NCI-H1417 (cell line): Measurements from ENCODE around the gene FGD6.
"Not testable (repeated sequence)": the region's sequence is repeated elsewhere in the genome, so short reads cannot be mapped to it uniquely, and the experiment has no call there.

Source experiments
- DNase-seq, 3 experiments: peaks; one replicate each; lab custom pipeline; 2025; lab: John Stamatoyannopoulos, UW

Gene FGD6

DNA sequence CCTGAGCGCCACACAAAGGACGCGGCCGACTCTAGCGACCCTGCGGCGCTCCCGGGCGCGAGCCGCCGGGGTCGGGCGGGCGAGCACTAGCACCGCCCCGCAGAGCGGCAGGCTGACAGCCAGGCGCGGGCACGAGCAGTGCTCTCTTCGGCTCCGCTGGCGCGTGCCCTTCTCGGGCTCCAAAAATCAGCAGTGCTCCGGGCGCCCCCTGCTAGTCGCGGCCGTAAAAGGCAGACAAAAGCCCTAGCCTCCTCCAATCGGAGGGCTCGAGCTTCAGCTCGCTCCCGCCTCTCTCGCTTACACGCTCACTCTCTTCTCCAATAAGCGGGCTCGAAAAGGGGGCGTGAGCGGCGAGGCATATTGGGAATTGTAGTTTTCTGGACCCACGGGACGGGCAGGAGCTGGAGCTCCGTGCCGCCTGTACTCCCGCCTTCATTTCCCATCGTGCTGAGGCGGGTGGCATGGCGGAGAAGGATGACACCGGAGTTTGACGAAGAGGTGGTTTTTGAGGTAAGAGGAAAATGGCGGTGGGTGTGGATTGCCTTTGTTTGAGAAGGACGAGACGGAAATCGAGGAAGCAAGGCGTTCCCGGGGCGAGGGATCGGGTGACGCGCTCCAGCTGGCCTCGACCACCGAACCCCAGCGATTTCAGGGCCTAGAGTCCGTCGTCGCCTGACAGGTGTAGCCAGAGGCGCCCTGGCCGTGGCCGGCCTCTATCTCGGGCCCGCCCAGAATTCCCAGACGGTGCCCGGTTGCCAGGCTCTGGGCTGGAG lies at the start of gene FGD6, which contains the start of gene VEZT:
Gene FGD6, minus strand, starts transcription at position 91 of the 773 bp plus-strand sequence. CDS start 227 bp downstream, outside the sequence.
Gene VEZT, plus strand, starts transcription at position 431 of the 773 bp plus-strand sequence. Its CDS starts 44 bp downstream, at position 475.
- DNase-seq: peak; percentile 99 to 100 (median 100)

DNA sequence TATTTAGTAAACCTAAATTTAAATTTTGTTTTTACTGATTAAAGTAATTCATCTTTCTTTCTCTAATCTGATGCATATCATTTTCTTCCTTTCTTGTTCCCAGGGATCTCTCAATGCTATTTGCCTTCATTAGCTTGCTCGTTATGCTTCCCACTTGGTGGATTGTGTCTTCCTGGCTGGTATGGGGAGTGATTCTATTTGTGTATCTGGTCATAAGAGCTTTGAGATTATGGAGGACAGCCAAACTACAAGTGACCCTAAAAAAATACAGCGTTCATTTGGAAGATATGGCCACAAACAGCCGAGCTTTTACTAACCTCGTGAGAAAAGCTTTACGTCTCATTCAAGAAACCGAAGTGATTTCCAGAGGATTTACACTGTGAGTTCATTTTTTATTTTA lies 49.0 kb upstream of the FGD6 start:
- no peak for DNase-seq

DNA sequence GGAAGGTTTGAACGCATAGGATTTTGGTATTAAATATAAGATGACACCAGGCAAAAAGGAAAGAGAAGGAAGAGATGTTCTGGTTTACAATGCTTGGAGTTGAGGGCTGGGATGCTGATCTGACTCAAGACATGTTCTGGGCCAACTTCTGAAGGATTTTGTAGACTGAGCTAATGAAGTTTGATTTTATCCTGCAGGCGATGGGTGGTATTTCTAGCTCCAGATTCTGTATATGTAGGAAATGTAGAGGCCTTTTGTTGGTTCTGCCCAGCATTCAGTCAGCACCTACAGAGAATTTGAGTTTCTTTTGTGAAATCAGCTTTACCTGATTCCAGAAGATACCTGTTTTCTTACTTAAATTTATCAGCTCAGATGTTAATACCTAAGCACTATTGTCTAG lies 48.5 kb upstream of the FGD6 start:
- DNase-seq: no peak

DNA sequence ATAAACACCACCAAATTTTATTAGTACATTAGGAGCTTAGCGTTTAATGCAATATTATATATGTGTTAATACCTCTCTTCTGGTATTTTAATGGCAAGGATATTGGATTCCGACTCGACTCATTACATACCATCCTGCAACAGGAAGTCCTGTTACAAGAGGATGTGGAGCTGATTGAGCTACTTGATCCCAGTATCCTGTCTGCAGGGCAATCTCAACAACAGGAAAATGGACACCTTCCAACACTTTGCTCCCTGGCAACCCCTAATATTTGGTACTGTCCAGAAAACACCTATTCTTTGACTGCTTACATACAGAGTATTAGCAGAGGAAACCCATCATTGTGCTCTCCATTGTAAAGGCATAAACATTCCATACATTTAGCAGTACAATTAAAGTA lies 45.5 kb upstream of the FGD6 start:
- DNase-seq: no peak

DNA sequence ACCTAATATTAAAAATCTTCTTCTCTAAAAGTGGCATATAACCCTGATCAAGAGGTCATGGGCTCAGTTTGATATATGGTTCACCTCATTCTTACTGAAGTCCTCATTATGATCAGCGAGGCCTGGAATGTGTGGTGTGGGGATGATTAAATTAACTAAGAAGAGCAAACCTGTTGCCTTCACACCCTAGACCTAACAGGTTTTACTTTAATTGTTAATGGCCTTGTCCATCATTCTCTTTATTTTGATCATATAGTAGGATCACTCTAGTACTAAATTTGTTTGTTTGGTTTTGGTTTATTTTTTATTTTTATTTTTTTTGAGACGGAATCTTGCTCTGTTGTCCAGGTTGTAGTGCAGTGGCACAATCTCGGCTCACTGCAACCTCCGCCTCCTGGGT lies 43.8 kb upstream of the FGD6 start:
- no peak for DNase-seq

DNA sequence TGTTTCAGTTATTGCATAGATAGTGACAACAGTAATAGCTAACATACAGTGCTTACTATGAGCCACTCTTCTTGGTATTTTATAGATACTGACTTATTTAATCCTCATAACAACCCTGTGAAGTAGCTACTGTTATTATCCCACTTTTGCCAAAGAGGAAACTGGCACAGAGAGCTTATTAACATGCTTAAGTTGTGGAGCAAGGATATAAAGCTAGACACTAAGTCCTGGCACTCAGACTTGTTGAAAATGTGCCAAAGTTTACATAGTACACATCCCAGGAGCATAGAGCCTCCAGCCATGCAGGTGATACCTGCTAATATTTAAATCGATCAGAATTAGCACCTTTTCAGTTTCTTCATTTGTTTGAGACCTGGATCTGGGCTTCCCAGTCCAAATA lies 42.1 kb upstream of the FGD6 start:
- peak in 1 of 3 experiments; percentile 21 for DNase-seq

DNA sequence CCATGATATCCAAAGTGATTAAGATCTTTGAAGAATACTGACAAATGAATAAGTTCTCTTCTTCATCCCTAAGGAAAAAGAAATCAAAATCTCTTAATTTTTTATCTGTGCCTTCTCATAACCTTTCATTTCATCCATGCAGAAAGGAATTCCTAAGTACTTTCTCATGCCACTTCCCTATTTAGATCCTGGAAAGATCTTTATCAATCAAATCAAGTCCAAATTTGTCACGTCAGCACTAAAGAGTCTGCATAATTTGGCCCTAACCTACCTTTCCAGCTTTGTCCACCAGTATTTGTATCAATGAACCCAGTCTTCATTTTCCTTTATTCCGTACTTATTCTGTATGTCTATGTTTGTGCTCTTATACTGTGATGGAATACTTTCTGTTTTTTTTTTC lies 41.5 kb upstream of the FGD6 start:
- no peak for DNase-seq

DNA sequence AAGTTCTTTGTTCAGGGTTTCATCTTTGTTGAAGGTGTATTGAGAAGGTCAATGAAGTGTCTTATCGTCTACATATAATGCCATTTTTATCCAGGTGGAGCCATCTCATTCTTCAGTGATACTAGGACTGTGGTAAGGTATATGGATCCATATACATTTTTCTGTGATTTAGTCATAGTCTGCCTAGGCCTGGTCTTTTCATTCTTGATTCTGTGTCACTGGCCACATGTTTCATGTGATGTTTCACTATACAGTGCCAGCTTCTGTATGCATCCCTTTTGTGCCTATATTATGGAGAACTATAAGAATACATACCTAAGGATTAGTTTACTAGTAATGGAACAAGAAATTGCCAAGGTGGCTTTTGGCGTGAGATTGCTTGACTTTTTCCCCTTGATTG lies 40.9 kb upstream of the FGD6 start:
- no peak for DNase-seq

DNA sequence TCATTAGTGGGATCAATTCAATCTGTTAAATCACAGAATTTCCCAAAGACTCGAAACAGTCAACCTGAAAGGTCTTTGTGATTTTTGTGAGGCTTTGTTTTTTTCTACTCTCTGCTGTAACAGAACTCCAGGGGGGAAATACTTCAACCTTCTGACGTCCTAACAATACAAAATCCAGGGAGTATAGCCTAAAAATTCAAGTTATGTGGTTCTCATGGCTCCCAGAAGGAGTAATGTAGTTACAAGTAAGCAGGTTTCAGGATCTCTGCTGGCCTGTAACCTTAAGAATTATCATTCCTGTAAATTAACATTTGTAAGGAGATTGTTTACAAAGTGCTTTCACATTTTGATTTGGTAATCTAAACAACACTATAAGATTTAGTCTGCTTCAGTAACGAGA lies 40.3 kb upstream of the FGD6 start:
- no peak for DNase-seq

DNA sequence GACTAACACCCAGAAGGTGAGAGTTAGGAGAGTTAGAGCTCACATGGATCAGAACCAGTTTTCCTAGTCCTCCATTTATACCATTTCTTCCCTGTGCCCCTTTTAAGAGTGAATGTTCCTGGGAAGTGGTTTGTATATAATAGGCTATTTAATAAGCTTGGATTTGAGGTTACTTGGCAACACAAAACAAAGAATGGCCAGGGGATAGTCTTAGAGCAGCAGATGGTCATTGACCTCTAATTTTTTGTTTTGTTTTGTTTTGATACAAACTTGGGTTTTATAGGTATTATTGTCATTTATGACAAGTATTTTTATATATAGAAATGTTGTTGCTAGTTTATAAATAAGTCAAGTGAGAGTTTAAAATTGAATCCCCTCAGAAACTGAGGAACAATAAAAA lies 36.1 kb upstream of the FGD6 start:
- peak in 1 of 3 experiments; percentile 15 for DNase-seq

DNA sequence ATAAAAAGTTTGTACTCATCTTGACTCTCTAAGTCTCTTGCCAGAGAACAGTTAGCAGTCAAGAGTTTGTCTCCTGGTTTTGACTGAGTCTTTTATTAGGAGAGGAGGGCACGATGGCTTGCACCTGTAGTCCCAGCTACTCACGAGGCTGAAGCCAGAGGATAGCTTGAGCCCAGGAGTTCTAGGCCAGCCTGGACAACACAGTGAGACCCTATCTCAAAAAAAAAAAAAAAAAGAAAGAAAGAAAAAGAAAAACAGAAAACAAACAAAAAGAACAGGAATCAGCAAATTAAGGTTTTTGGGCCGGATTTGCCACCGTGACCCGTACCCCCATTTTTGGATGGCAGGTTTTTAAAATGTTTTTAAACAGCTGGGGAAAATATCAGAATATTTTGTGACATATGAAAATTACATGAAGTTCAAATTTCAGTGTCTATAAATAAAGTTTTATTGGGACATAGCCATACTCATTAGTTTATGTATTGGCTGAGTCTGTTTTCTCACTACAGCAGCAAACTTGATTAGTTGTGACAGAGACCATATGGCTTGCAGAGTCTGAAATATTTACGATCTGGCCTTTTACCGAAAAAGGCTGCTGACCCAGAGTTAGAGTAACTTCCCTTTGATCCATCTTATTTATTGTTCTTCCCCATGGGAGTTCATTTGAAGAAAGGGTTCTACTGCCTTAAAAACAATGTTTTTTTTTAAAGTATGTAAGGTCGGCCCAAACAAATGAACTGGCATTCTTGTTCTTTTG lies 31.5 kb upstream of the FGD6 start:
- DNase-seq: no peak

DNA sequence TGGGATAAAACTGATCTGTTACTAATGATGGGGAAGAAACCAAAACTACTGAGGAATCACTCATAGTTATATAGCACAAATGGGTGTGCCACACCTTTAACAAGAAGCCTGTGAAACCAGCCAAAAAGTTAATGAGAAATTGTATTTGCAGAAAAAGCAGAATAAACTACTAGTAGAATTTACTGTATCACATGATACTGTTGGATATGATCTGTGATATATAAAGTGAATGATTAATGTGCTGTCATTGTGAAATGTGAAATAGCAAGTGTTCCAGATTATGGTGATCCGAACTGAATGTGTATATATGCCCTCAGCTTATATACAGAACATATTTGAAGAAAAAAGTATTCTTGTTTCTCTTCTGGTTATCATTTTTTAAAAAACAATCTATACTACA lies 30.8 kb upstream of the FGD6 start:
- DNase-seq: no peak

DNA sequence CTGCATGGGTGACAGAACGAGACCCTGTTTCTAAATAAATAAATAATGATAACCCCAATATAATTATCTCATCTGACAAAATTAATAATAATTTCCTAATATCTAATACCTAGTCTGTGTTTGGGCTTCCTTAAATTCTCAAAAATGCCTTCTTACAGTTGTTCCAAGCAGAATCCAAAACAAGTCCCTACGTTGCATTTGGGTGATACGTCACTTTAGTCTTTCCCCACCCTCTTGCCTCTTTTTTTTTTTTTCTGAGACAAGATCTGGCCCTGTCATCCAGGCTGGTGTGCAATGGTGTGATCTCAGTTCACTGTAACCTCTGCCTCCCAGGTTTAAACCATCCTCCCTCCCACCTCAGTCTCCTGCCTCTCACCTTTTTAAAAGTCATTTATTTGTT lies 27.1 kb upstream of the FGD6 start:
- no peak for DNase-seq

DNA sequence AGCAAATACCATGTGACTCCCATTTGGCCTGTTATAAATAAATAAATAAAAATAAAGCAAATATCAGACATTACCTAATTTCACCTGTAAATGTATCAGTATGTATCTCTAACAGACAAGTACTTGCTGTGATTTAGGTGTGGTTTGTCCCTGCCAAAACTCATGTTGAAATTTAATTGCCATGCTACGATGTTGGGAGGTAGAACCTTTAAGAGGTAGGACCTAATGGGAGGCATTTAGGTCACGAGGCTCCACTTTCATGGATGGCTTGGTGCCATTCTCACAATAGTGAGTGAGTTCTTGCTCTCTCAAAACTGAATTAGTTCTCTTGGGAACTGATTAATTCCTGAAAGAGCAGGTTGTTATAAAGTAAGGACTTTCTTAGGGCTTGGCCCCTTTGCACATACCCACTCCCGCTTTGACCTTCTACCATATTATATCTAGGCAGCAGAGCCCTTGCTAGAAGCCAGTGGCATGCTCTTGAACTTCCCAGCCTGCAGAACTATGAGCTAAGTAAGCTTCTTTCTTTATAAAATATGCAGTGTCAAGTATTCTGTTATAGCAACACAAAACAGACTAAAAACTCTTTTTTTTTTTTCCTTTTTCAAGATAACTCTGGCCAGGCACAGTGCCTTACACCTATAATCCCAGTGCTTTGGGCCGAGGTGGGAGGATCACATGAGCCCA lies 26.4 kb upstream of the FGD6 start:
- peak in 1 of 3 experiments; percentile 53 for DNase-seq

DNA sequence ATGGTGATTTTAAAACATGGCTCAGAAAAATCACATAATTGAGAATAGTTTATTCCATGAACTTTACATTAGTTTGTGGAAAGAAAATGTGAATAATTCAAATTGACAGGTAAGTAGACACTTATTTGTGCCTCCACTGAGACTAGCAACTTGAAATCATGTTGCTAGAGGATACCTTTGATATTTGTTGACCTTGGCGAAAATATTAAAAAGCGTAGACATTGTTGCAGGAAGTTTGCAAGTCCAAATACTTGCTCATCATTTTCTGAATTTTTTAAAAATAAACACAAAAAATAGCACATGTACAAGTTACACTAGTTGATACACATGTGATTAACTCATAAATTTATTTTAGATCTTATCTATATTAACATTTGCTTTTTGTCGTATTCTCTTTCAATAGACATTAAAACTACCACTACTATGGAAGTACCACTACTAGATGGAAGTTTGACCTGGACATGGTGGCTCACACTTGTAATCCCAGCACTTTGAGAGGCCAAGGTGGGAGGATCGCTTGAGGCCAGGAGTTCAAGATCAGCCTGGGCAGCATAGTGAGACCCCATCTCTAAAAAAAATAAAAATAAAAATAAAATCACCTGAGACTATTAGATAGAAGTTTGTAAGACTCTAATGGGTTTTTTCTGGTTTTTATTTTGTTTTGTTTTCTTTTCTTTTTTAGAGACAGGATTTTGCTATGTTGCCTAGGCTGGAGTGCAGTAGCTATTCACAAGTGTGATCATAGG lies 24.7 kb upstream of the FGD6 start:
- DNase-seq: no peak

DNA sequence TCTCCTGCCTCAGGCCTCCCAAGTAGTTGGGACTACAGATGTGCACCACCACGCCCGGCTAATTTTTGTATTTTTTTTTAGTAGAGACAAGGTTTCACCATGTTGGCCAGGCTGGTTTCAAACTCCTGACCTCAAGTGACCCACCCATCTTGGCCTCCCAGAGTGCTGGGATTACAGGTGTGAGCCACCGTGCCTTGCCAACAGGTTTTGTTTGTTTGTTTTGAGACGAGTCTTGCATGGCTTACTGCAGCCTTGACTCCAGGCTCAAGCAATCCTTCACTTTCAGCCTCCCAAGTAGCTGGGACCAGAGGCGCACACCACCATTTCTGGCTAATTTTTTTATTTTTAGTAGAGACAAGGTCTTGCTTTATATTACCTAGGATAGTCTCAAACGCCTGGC lies 23.9 kb upstream of the FGD6 start:
- DNase-seq: not testable (repeated sequence)

DNA sequence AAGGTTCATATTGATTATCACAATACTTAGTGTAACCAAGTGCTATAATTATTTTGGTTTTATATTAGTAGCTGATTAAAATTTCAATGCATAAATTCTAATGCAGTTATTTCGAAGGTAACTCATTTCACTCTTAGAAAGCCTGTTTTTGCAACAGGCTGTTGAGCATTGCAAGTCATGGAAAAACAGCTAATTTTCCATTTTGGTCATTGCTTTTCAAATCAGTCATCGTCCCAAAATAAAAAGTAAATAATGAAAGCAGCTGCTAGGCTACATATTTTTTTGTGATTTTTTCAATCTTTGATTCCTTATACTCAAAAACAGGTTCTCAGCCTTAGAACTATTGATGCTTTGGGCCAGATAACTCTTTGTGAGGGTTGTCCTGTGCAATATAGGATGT lies 23.3 kb upstream of the FGD6 start:
- DNase-seq: no peak

DNA sequence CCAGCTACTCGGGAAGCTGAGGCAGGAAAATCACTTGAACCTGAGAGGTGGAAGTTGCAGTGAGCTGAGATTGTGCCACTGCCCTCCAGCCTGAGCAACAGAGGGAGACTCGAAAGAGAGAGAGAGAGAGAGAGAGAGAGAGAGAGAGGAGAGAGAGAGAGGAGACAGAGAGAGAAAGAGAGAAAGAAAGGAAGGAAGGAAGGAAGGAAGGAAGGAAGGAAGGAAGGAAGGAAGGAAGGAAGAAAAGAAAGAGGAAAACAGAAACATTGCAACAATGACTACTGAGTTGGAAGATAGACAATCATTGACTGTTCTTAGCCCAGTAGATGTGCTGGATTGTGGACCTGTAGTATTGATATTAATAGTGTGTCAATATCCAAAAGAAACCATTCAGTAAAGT lies 22.6 kb upstream of the FGD6 start:
- DNase-seq: not testable (repeated sequence)

DNA sequence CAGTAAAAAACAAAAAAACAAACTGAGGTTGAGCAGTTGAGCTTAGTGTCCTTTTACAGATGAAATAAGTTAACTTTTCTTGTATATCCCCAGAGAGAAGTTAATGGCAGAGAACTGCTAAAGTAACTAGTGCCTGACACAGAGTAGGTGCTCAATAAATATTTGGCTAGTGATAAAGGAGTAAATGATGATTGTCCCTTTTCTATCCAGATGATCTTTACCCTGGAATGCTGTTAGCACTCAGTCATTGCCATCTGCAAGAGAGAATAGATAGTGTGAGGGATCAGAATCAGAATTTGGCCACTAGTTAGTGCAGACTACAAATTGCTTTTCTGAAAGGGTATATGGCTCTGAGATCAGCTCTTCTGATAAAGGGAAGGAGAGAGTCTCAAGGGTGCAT lies 21.9 kb upstream of the FGD6 start:
- no peak for DNase-seq

DNA sequence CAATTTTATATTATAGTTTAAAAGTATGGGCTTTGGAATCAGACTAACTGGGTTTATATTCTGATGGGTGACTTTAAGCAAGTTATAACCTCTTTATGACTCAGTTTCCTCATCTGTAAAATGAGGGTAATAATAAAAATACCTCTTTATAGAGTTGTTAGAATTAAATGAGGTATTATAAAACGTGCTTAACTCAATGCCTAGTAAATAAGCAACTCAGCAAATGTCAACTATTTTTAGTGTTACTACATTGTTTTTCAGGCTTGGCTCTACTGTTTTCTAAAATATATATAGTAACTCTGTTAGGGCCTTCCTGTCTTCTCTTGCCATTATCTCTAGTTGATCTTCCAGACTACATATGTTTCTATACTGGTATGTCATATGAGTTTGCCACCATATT lies 20.9 kb upstream of the FGD6 start:
- no peak for DNase-seq

DNA sequence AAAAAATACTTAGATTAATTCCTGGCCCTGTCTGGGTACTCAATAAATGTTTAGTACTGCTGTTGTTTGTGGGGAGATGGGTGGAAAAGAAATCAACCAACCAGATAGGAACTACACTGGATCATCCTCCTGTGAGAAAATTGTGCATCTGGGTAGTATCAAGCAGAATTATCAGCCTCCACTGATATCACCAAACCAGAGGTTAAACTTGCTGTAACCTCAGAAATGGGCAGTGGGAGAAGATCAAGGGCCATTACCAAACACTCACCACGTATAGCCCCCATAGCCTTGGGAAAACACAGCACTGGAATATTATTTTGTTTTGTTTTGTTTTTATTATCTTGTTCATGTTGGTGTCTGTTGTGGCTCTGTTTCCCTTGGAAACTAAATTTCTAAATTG lies 20.0 kb upstream of the FGD6 start:
- no peak for DNase-seq

DNA sequence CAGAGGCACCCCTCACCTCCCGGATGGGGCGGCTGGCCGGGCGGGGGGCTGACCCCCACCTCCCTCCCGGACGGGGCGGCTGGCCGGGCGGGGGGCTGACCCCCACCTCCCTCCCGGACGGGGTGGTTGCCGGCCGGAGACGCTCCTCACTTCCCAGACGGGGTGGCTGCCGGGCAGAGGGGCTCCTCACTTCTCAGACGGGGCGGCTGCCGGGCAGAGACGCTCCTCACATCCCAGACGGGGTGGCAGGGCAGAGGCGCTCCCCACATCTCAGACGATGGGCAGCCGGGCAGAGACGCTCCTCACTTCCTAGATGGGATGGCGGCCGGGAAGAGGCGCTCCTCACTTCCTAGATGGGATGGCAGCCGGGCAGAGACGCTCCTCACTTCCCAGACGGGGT lies 18.4 kb upstream of the FGD6 start:
- DNase-seq: not testable (repeated sequence)
